Muscle of back (tissue), 11 donors: ENCODE results near the gene IL1R2. TPM values are rescaled to one million over a fixed set of nuclear protein-coding genes. Genes with fewer than 3 reads are reported as not detected.

Experiments
- DNase-seq, 3 donors: peaks; one replicate each; pipeline versions ENCODE4 v3.0.0 to v3.0.0-alpha.2; 2013
- polyA plus RNA-seq, 10 donors: library from polyadenylated mRNA; unstranded; fragments of 120-200 nt; gene quantifications; one replicate each; pipeline ENCODE4 v1.2.1, GENCODE V29; 2013; ENCODE audit not compliant: insufficient read length in 10 of 10

The IL1R2 gene
- polyA plus RNA-seq, 10 donors = 0.16 to 1.8 (median 0.98) TPM; not detected in 7

DNA sequence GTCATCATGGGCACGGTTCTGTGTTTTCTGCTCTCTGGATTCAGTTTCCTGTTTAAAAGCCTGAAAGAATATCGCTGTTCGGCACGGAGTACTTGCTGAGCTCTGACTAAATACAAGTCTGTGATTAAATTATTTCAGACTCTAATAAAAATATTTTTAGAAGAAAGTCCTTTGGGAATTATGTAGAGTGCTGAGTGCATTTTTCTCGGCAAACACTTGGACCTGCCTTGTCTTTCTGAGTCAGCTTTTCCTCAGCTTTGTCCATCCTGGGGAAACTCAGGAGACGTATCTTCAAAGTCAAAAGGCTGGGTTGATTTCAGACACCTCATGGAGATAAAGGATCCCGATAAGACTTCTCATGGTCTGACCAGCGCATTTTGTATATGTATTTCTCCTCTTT, 45.9 kb downstream of the IL1R2 start:
- DNase-seq = peak; percentile 63 to 83 (median 71)

DNA sequence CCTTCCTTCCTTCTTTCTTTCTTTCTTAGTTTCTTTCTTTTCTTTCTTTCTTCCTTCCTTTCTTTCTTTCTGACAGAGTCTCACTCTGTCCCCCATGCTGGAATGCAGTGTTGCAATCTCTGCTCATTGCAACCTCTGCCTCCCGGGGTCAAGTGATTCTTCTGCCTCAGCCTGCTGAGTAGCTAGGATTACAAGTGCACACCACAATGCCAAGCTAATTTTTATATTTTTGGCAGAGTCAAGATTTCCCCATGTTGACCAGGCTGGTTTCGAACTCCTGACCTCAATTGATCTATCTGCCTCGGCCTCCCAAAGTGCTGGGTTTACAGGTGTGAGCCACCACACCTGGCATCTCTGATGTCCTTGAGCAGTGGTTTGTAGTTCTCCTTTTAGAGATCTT, 48.5 kb downstream of the IL1R2 start:
- no peak for DNase-seq

- no peak for DNase-seq
Observed at GRCh38 chr2:102041351-102041750, 49.6 kb downstream of the IL1R2 start.

GRCh38 chr2:102042196-102043081, 50.7 kb downstream of the IL1R2 start:
- no peak for DNase-seq

GRCh38 chr2:102043560-102043959, 51.8 kb downstream of the IL1R2 start:
- no peak for DNase-seq

- DNase-seq = no peak
Observed at GRCh38 chr2:102044235-102044896, 52.6 kb downstream of the IL1R2 start.

DNA sequence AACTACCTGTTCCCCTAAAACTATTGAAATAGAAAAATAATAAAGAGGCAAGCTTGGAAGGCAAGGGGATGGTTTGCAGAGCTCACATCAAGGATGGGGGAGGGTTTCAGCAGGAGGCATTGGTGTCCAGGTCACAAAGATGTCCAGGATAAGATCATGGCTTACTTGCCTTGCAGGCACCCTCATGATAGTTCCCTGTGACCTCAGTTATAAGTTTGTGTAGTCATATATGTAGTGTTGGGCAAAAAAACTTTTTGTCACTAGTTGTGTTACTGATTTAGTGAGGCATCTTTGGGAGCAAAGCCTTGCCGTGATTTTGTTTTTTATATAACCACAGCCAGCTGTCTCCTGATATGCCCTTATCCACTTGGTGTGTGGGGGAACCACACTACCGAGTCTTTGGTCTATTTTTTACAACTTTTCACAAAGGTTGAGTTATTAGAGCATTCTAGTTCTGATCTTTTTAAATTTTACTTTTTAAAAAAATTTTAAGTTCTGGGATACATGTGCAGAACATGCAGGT, 53.3 kb downstream of the IL1R2 start:
- DNase-seq = no peak

DNA sequence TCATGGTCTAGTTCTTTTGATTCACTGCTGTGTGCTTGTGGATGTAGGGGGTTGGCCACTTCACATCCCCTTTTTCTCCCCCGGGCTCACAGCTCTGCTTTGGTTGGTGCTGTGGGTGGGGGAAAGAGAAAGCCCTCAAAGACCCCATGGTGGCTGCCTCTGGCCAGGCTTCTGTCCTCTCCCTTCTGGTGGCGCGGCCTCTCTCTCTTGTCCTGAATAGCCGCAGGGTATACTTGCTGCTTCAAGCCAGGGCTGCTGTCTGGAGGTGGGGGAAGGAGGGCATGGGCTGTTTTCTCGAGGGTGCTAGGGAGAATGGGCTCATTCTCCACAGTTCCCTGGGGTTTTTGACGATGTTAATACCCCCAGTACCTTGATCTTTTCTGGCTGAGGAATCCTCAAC, 53.9 kb downstream of the IL1R2 start:
- no peak for DNase-seq

- no peak for DNase-seq
Observed at GRCh38 chr2:102046135-102046986, 54.6 kb downstream of the IL1R2 start.

DNA sequence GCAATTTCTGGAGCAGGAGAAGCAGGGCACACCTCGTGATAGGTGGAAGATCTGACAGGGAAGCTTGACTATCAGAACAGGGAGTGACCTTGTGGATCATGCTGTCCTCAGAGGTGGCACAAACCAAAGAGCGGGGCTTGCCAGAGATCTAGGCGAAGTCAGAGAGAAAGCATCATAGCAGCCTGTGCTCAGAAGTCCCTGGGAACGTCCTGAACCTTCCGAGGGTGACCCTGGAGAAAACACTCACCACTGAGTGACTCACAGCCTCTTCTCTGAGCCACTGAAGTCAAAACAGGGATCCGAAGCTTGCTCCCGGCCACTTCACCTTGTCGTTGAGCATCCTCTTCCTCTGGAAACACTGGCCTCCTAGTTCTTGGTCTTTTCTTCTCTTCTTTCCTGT, 56.7 kb downstream of the IL1R2 start:
- no peak for DNase-seq

DNA sequence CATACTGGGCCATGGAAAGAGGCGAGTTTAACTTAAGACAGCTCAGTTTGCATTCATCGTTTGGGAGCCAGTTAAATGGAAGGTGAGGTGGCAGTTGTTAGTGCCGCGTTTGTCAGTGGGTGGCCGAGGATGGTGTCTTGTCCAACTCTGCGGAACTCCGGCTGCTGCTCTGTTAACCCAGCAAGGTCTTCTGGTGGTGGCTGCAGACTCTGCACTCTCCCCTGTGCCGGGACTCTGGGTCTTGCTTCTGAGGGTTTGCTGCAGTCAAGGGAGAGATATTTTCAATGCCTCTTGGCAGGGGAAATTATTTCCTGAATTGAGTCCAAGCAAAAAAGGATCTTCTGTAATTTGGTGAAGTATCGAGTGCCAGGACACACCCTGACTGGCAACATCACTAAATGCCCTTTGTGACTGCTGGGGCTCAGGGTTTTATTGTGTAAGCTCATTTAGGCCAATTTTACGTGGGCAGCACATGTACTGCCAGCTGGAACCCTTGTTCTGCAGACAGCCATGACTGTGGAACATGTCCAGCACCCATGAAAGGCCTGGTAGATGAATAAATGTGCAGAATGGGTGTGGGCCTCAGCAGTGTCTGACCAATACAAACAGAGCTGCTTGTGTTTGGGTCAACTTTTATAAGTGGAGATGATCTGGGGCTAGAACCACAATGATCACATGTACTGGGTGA, 58.1 kb downstream of the IL1R2 start:
- peak in 1 of 3 donors; percentile 69 for DNase-seq

- peak; percentile 90 to 96 (median 93) for DNase-seq
Observed at GRCh38 chr2:102050854-102051391, 59.2 kb downstream of the IL1R2 start.

GRCh38 chr2:102051692-102052277, 60.0 kb downstream of the IL1R2 start:
- peak; percentile 72 to 84 (median 78) for DNase-seq

GRCh38 chr2:102052365-102052764, 60.6 kb downstream of the IL1R2 start:
- DNase-seq = no peak

DNA sequence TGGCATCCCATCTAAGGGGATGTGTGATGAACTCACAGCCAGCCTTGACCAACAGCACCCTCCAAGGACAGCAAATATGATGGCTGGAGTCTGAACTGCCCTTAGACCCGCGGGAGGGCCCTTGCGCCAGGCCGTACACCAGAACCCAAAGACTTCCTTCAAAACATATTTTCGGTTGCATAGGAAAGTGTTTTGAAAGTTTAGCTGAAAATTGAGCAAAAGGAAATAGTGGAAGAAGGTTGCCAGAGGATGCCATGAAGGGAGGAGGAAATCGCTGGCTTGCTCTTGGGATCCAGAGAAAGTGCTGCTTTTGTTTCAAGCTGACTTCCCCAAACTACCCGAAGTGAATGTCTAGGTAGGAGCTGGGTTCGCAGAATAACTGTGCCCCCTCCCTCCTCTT, 61.3 kb downstream of the IL1R2 start:
- no peak for DNase-seq

DNA sequence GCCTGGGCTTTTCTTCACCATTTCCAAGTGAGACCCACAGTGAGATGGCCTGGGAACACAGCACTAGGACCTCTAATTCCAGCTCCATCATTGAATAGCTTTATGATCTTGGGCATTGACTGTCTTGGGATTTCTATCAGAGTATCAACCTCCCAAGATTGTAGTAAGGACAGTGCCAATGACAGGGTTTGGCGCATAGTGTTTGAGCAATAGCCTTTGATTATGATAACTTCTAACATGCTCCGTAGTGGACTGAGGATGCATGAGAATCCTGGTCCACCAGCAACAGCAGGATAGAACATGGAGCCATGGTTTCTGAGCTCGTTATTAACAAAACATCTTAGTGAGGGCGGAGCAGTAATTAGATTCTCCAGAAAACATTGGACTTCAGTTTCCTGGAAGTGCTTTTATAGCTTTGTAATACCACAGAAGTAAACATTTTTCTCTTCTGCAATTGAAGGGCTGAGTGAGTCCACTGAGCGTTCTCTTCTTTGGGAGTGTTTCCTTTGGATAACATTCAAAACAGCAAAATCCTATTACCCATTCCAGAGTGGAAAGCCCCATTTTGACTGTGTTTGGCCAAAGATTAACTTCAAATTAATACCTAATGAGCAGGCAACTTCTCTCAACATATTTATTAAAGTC, 63.7 kb downstream of the IL1R2 start:
- DNase-seq = no peak

- DNase-seq = no peak
Observed at GRCh38 chr2:102056079-102056581, 64.4 kb downstream of the IL1R2 start.

- no peak for DNase-seq
Observed at GRCh38 chr2:102057502-102058292, 65.9 kb downstream of the IL1R2 start.

DNA sequence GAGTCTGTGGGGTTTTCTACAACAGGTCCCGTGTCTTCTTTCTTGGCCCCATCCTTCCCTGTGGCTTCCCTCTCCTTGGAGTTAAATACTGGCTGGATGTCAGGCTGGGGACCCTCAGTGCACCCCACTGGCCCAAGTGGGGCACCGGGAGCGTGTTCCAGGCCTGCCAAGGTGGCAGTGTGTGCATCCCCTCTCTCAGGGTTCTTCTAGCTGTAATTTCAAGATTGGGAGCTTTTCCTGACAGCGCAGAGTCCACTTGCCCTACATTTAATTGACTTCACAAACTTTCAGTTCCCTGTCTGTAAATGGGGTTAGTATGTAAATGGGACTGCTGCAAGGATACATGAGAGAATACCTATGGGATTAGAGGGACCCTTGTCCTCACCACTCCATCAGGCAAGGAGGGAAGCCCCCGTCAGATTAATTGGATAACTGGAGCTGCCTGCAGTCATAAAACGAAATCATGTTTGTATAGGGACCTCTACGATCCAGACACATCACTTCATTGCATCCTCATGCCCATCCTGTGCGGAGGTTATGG, 66.6 kb downstream of the IL1R2 start:
- no peak for DNase-seq
